Measurements from ENCODE around the gene ANKS1B.

DNA sequence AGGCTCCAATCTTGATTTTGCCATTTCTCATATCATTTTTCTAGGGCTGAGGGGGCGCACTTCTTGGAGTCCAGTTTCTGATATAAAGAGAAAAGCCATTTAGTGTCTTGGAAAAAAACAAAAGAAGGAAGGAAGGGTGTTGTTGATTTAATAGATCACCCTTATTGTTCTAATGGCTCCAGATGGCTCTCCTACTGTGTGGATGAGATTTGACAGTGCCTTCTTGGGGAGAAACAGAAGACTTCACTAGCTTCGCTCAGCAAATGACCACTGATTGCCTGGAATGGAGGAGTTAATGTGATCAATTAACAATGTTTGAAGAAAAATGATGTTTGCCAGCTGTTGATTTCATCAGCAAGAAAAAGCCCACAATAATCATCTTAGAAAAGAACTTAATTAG is 1123.5 kb downstream of the ANKS1B start:
- TF ChIP-seq YY1 (IDR thresholded peaks at IDR 0.05; ENCODE audit: insufficient read depth, insufficient read length), result no peak
- TF ChIP-seq ZNF274 (IDR thresholded peaks at IDR 0.05; ENCODE audit: low read depth, low read length), result no peak
- TF ChIP-seq SUZ12 (IDR thresholded peaks at IDR 0.05; ENCODE audit: extremely low read depth, insufficient read depth, insufficient read length), result no peak
